ENCODE data around the gene EPAS1.

The EPAS1 gene

DNA sequence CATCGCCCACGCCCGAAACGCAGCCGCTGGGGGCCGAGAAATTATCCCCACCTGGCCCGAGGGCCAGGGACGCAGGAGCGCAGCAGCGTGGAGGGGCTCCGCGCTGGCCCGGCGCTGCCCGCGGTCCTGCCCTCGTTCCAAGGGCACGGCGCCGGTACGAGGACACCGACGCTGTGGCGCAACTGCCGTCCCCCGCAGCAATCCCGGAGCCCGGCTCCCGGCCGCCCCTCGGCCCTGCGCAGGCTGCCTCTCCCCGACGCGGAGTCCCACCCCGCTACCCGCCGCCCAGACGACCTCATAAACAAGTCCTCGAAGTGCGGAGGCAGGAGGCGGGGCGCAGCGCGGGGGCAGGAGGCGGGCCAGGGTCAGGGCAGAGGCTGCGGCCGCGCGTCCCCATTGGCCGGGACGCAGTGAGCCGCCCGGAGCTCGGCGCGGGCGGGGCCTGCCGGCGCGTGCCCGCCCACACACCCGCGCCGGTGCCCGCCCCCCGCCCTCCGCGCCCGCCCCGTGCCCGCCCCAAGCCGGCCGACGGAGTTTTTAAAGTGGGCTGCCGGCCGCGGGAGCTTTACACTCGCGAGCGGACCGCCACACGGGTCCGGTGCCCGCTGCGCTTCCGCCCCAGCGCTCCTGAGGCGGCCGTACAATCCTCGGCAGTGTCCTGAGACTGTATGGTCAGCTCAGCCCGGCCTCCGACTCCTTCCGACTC, at the start of gene EPAS1:
Gene EPAS1 (plus strand): TSS at position 568 of the 706 bp plus-strand sequence. CDS start 505 bp downstream, outside the sequence.
- peak; percentile 79 for DNase-seq

DNA sequence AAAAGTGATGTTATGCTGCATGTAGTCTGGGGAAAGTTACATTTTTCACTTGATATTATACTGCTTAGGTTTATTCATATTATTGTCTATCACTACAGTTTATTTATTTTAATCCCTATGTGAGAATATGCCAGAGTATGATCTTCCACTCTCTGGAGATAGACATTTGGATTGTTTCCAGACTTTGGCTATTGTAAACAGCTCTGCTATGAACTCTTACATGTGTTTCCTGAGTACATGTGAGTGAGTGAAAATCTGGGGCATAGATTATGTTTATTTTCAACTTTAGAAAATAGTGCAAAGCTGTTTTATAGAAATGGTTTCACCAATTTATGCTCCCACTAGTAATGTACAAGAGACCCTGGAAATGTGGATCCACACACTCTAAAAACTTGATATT, 49.0 kb upstream of the EPAS1 start:
- no peak for DNase-seq

DNA sequence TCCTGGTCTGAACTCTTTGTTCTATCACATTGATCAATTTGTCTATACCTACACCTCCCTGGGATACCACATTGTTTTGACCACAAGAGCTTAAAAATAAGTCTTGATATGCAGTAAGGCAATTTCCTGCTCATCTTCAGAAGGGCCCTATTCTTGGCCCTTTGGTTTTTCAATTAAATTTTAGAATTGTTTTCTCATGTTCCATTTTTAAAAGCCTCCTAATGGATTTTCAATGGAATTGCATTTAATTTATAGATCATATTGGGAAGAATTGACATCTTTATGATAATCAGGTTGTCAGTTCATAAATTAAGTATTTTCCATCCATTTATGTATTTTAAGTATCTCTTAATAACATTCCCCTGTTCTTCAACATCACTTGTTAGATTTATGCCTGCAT, 47.6 kb upstream of the EPAS1 start:
- DNase-seq: no peak

DNA sequence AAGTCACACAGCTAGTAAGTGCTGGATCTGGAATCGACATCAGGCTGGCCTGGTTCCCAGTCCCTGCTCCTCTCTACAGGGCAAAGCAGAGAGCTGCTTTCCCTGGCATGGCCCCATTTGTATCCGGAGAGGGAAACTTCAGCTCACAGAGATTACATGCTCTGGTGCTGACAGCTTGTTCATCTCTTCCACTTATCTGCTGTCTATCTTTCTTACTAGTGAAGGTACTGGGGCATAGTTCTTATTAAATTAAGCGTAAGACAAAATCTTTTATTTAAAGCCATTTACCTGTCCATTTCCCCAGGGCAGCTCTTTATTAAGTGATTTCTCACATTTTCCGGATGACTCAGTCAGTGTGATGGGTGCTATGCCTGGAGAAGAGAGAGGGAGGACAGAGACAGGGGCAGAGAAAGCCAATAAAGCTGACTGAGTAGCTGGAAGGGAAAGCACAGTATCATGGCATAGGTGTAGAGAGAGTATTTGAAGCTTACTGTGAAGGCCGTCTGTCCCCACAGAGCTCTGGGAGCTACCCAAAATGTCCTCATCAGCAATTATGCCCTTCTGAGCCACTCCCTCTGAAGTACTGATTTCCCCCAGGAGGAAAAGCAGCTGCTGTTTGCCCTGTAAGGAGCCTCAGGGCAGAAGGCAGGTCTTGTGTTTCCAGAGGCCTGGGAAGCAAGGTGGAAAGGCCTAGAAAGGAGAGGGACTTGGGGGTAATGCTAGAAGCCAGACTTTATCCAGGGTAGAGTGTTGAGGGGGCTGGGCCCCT, 44.1 kb upstream of the EPAS1 start:
- DNase-seq: no peak

DNA sequence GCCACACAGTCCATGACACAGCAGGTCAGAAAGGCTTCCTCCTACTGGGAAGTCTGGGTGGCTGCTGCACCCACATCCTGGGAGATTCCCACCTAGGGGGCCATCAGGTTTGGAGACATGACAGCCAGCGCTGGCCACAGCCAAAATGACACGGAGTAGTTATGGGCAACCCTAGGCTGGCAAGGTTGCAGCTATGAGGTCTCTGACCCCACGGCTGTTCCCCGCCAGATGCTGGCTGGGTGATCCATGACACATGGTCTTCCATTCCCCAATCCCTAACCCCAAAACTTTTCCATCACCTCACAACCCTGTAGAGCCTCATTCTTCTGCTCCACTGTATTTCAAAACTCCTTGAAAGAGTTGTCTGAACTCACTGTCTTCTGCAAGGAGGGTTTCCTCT, 42.7 kb upstream of the EPAS1 start:
- no peak for DNase-seq

GRCh38 chr2:46256563-46257142, 40.6 kb upstream of the EPAS1 start:
- no peak for DNase-seq

- no peak for DNase-seq
These were observed 39.7 kb upstream of the EPAS1 start for GRCh38 chr2:46257476-46257875.

DNA sequence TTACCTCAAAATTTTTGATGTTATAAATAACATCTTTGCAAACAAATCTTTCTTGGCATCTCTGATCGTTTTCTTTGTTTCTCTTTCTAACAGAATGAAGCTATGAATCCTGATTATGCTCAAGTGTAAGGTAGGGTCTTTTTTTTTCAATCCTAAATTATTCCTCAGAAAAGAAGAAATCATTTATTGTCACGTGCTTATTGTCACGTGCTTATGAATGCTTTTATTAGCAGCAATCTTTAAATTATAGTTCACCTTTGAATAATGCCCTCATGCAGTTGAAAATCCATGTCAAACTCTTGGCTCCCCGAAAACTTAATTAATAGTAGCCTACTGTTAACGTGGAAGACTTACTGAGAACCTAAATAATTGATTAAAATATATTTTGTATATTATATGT, 39.2 kb upstream of the EPAS1 start:
- DNase-seq: no peak

DNA sequence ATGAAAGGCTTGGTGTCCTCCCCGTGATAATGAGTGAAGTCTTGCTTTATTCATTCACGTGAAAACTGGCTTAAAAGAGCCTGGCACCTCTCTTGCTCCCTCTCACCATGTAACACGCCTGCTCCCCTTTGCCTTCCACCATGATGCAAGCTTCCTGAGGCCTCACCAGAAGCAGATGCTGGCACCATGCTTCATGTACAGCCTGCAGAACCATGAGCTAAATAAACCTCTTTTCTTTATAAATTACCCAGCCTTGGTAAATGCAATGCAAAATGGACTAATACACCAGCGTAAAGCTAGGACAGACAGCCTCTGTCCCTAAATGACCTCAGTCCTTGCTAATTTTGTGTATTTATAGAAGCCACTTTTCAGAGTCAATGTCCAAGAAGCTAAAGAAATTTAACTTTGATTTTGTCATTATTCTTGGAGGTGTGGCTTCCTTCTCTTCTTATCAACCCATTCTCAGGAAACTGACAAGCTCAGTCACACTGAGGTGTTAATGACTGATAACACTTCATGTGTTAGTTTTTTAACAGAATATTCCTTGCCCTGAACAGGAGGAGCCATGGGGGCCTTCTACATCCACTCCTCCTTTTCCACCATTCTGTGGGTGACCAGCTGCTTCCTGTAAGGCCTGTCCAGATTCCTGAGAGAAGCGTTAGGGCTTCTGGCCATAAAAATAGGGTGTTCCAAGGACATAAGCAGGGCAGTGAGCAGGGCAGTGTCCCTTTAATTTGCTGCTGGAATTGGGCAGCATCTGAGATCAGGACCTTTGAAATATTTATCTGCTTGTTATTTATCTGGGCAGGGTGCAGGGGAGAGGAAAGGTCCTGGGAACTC, 38.0 kb upstream of the EPAS1 start:
- DNase-seq: no peak

GRCh38 chr2:46259777-46260168, 37.4 kb upstream of the EPAS1 start:
- no peak for DNase-seq

- DNase-seq: no peak
These were observed 36.9 kb upstream of the EPAS1 start for GRCh38 chr2:46260305-46260704.

DNA sequence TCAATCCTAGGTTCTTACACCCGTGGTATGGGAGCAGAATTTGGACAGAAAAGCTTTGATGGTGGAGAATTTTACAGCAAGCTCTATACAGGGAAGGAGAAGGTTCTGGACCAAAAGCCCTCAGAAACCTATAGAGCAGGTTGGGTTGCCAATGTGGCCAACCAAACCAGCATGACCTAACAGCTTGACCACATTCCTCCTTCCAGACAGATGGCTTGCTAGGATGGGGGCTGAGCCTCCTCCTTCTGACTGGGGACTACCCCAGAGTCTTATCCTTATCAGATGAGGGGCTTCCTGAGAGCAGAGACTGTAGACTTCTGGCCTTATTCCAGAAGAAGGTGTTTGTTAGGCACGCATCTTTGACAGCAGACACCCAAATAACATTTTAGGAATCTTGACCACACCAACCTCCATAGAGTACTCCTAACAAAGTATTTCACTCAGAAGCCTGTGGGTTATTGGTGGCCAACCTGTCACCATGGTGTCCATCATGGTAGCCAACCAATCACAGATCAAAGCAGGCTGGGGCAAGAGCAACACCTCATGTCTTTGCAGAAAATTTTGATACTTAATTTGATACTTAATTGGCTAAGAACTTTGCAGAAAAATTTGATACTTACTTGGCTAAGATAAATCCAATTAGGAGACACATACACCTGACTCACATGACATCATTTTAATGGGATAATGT, 34.8 kb upstream of the EPAS1 start:
- DNase-seq: no peak

DNA sequence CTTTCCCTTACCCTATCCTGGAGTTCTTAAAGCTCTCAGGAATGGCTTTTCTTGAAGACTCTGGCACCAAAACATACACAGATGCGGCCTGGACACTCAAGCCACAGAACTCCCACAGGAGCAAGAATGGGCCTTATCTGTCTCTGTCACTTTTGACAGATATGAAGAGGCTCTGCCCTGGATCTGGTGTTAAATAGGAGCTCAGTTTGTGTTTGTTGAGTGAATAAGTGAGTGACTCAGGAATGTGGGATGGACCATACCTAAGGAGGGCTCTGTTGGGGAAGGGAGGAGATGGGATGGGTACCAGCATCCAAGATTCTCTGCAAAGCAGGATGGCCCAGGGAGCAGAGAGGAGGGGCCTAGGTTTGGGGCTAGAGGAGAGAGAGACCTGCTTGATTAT, 33.9 kb upstream of the EPAS1 start:
- no peak for DNase-seq

DNA sequence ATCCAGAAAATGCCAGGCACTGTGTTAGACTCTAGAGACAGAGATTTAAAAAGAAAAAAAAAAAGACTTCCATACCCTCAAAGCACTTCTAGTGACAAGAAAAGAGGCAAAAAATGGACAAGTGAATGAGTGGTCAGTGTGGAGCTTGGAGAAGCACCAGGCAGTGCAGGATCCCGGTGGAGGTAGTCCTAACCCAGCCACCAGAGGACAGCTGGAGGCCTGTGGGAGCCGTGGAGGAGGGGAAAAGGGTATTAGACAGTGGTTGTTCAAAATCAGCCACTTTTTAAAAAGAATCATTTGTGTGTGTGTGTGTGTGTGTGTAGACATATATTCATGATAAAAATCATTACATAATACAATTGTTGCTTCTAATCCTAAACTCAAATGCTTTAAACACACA, 32.8 kb upstream of the EPAS1 start:
- DNase-seq: no peak

GRCh38 chr2:46266134-46266533, 31.1 kb upstream of the EPAS1 start:
- no peak for DNase-seq

GRCh38 chr2:46267616-46268015, 29.6 kb upstream of the EPAS1 start:
- DNase-seq: no peak

DNA sequence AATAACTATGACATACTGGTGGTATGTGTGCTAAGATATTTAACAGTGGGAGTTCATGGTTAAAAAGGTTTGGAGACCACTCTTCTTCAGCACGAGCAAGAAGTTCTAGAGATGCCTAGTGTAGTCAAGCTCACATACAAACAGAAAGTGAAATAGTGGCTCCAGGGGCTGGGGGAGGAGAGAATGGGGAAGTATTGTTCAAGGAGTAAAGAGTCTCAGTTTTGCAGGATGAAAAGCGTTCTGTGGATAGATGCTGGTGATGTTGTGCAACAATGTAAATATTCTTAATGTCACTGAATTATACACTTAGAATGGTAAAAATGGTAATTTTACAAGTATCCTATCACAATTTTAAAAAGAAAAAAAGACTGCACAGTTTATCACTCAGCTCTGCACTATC, 29.0 kb upstream of the EPAS1 start:
- DNase-seq: no peak

DNA sequence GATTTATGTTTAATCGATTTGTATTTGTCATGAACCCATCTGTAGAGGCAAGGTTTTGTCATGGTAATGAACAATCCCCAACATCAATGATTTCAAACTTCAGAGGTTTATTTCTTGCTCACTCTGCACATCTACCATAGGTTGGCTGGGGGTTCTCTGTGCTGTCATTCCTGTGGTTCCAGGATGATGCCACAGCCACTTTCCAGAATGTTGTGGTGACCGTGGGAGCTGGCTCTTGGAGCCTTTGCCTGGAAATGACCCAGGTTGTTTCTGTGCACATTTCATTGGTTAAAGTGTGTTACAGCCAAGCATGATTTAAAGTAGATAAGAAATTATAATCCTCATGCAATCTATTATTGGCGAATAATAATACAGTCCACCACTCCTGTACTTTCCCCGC, 28.2 kb upstream of the EPAS1 start:
- no peak for DNase-seq

DNA sequence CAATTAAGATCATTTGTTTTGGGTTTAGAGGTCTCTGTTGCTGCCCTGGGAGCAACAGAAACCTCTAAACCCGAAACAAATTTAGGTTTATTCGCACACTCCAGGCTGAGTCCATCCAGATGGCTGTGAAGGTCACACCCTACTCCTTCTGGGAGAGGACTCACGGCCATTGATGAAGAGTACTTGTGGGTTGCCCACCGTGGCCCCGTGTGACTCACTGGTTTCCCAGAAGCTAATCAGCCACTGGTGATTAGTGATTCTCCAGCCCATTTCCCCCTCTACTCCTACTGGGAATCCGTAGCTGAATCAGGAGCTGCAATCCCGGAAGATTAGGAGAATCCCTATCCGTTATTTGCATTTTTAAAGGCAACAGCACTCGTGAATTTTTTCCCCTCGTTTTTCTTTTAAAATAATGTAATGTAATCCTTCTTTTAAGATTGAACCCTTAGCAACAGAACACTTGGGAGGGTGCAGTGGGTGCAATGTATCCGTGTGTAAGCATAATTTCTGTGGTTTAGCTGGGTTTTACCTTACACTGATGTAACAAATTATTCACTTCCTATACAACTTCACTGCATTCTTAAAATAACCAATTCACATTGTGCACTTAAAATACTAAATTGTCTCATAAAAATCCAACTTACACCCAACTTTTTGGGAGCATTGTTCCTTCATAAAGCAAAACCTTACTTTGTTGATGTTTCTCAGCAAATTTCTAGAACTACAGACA, 27.5 kb upstream of the EPAS1 start:
- DNase-seq: no peak

DNA sequence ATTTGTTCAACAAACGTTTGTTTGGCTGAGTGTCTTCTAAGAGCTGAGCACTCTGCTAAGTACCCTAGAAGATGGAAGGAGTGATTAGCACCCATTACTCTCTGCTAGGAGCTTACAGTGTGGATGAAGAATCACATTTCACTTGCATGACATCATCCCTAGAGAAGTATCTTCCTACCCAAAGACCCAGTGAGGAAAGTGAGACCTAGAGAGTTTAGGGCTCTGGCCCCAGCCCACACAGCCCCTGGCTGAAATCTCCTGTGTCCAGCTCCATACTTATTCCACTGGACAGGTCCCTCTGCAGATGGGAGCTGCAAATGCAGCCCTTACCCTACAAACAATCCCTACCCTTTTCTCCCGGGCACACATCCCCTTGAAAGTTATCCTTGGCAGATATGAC, 26.8 kb upstream of the EPAS1 start:
- no peak for DNase-seq

GRCh38 chr2:46273225-46273863, 23.9 kb upstream of the EPAS1 start:
- no peak for DNase-seq

Data from activated gamma-delta T cell treated with Interleukin-2 at 50 U/mL for 16 hours (primary cell).